ENCODE data around the gene SERPINA1.

Gene SERPINA1

DNA sequence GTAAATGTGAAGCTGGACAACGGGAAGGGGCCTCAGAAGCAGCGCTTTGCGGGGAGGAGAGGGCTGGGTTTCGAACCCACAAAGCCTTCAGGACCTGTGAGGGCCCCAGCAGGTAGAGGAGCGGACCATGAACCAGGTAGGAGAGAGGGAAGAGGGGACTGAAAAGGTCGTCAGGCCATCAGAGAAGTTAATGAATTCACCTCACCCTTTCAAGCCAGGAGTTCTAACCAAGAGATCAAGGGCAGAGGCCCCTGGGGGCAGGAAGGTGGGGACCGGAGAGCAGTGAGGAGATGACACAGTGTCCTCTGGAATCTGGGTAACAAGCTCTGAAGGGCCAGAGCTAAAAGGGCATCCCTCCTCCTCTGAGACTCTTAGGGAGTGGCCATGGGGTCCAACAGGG lies 19.4 kb downstream of the SERPINA1 start:
- peak; percentile 65 for DNase-seq (ENCODE audit: low spot score)
- Histone ChIP-seq H3K4me3 (no peak overlapping the region), H3K27ac (no peak overlapping the region)
- TF ChIP-seq, protein P1, sequence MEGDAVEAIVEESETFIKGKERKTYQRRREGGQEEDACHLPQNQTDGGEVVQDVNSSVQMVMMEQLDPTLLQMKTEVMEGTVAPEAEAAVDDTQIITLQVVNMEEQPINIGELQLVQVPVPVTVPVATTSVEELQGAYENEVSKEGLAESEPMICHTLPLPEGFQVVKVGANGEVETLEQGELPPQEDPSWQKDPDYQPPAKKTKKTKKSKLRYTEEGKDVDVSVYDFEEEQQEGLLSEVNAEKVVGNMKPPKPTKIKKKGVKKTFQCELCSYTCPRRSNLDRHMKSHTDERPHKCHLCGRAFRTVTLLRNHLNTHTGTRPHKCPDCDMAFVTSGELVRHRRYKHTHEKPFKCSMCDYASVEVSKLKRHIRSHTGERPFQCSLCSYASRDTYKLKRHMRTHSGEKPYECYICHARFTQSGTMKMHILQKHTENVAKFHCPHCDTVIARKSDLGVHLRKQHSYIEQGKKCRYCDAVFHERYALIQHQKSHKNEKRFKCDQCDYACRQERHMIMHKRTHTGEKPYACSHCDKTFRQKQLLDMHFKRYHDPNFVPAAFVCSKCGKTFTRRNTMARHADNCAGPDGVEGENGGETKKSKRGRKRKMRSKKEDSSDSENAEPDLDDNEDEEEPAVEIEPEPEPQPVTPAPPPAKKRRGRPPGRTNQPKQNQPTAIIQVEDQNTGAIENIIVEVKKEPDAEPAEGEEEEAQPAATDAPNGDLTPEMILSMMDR (IDR thresholded peaks at IDR 0.05): no peak

DNA sequence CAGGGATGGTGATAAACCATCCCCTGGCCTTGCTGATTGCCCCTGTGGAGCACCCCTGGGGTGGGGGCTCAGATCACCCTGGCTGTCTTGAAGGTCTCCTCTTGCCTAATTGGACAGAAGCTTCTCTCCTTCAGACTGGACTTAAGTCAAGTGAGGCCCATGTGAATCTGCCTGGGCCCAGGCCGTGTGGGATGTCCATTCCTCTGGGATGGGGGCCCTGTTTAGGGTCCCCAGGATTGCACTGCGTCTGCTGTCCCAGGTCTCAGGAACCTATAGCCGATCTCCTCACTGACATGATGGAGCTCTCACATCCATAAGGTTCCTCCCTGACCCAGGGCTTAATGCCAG lies 20.2 kb downstream of the SERPINA1 start:
- Histone ChIP-seq H3K4me3 (no peak overlapping the region), H3K27ac (no peak overlapping the region)
- TF ChIP-seq, protein P1 (IDR thresholded peaks at IDR 0.05): no peak
- peak; percentile 62 for DNase-seq (ENCODE audit: low spot score)

DNA sequence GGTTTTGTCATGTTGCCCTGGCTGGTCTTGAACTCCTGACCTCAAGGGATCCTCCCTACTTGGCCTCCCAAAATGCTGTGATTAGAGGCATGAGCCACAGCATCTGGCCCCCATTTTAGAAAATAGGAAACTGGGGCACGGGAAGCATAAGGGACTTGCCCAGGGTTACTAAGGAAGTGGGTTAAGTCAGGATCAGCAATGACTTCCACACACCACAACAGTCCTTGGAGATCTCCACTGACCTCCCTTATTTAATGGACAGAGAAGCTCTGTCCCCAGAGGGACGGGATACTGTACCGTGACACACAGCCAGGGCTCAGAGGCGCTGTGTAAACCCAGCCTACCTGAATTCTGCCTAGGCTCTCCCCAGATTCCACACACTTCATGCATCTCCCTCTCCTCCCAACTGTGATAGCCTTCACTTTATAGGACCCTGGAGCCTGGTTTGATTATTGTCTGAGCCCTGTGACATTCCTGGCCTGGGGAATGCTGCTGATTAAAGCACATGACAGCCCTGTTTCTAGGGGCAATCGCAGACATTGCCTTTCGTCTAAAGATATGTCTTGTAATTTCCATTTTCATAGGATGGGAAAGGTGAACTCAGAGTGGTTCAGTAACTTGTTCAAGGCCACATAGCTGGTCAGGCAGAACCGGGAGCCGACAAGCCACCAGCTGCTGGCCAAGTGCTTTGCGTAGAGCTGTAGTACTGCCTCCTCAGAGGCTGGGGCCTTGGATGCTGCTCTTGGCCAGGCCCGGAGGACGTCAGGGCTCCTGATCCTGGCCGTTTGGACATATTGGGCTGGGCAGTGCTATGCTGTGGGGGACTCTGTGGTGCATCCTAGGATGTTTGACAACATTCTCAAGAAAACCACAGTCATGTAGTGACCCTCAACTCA lies 20.8 kb downstream of the SERPINA1 start:
- no peak overlapping the region for H3K4me3 ChIP-seq
- DNase-seq (ENCODE audit: low spot score): peak; percentile 62
- no peak overlapping the region for H3K27ac ChIP-seq
- TF ChIP-seq, protein P1 (IDR thresholded peaks at IDR 0.05): no peak

DNA sequence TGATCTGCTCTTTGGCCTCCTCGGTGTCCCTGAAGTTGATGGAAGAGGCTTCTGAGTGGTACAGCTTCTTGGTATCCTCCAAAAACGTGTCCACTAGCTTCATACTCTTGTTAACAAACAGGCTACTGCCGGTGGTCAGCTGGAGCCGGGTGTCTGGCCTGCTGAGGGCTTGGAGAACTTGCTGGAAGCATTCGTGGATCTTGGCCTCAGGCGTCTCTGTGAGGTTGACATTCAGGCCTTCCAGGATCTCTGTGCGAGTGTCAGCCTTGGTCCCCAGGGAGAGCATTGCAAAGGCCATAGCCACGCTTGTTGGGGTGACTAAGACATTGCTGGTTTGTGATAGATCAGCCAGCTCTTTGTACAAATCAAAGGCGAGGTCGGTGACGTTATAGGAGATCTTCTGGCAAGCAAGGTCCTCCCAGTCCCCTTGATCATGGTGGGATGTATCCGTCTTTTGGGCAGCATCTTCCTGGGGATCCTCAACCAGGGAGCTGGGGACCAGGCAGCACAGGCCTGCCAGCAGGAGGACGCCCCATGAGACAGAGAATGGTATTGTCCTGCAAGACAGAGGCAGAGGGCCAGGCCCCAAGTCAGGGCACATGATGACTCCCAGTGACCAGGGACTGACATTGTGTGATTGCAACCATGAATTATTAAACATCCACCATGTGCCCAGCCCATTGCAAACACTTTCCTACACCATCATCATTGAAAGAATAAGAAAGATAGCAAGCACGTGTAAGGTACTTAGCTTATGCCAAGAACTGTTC lies 22.1 kb downstream of the SERPINA1 start, which contains the start of gene SERPINA2:
SERPINA2 (minus strand) TSS at position 553 of the 770 bp plus-strand sequence.
- H3K27ac ChIP-seq: no peak within 1 kb of the TSS
- TF ChIP-seq, protein P1 (IDR thresholded peaks at IDR 0.05): no peak

DNA sequence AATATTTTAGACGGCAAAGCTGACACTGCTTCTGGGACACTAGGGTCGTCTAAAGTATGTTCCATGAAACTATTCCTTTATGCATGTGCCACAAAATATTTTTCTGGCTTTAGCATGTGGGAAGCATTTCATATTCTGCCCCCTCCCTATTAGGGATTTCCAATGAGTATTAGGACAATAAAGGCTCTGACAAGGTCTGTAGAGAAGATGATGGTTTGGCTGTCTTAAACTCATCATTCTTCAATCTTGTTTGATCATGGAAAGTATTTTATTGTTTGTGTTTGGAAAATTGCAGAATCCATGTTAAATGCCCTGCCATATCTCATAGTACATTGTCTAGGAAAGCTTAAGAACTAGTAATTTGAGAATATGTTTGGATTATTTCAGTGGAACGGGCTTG lies 22.8 kb downstream of the SERPINA1 start:
- TF ChIP-seq, protein P1 (IDR thresholded peaks at IDR 0.05): no peak
- Histone ChIP-seq H3K4me3 (no peak overlapping the region), H3K27ac (no peak overlapping the region)
- DNase-seq (ENCODE audit: low spot score): no peak

More for the DNA sequence above, 22.1 kb downstream of the SERPINA1 start, which contains the start of gene SERPINA2:
- no peak within 1 kb of the TSS for H3K4me3 ChIP-seq
- peak; percentile 65 for DNase-seq (ENCODE audit: low spot score)

DNA sequence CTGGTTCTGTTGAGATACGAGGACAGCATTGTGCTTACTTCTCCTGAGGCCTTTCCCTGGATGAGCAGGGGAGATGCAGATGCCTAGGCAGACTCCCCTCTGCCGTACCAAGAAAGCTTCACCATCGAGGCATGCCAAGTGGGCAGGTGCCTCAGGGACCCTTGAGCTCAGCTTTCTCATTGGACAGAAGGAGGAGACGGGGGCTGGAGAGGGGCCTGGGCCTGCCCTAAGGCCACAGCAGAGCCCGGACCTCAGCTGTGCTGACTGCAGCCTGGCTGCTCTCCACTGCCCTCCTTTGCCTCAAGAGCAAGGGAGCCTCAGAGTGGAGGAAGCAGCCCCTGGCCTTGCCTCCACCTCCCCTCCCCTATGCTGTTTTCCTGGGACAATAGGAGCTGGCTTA lies 23.4 kb downstream of the SERPINA1 start:
- Histone ChIP-seq H3K27ac (no peak overlapping the region), H3K4me3 (no peak overlapping the region)
- TF ChIP-seq, protein P1 (IDR thresholded peaks at IDR 0.05): no peak
- DNase-seq (ENCODE audit: low spot score): peak; percentile 47
